HepG2 (cell line): ENCODE measurements around the gene TMOD2. TPM values are rescaled to one million over a fixed set of nuclear protein-coding genes. Genes with fewer than 3 reads are reported as not detected.

Experiments used
- ATAC-seq: fragments of 200-7000 bp; cut with Tn5 transposase; 3 replicates; pipeline ENCODE4 v1.9.1; 2020; ENCODE audit warnings: mild to moderate bottlenecking, moderate library complexity
- BruUV-seq: library from RNA; stranded (reverse); fragments of 400-500 nt; replicated peaks from 2 replicates; lab custom pipeline; 2021; lab: Mats Ljungman, UMichigan
- CTCF ChIA-PET: fragments of 300-600 bp; formaldehyde crosslinking; extraction: SDS; loops from one replicate; lab custom pipeline; 2021; ENCODE audit warnings: low total read pairs, inconsistent platforms, low intra/inter-chr PET ratio; lab: Yijun Ruan, JAX
- POLR2A ChIA-PET: fragments of 350-600 bp; sonication (Branson Sonifier 250); formaldehyde crosslinking; loops from one replicate; lab custom pipeline; 2020; ENCODE audit warnings: antibody characterized with exemption, inconsistent platforms; lab: Yijun Ruan, JAX
- DNase-seq: peaks from one replicate; pipeline ENCODE4 v3.0.0-alpha.2; 2015; ENCODE audit warnings: low spot score
- FAIRE-seq: peaks from 3 replicates; lab custom pipeline; 2011; peaks lifted over from hg19 to GRCh38; lab: Jason Lieb, UNC
- H2AFZ ChIP-seq: one replicate; pipeline ENCODE4 v1.6.1; 2011; ENCODE audit warnings: low read length, inconsistent platforms
- H3K27ac ChIP-seq: fragments of 300-600 bp; 3 replicates; pipeline ENCODE4 v1.8.0; 2011; ENCODE audit warnings: mixed run types, mild to moderate bottlenecking, mixed read lengths, low read length, inconsistent platforms; ENCODE audit not compliant: insufficient read depth; ENCODE audit errors: extremely low read length
- H3K27me3 ChIP-seq, 2 experiments: fragments of 200-600 bp in 1 of 2; 2 replicates in 1 of 2; 3 replicates in 1 of 2; pipeline versions ENCODE4 v1.6.0 to v1.8.0; 2011; ENCODE audit warnings: low read length in 2 of 2, mild to moderate bottlenecking in 2 of 2, moderate library complexity in 2 of 2, inconsistent platforms in 1 of 2; ENCODE audit not compliant: insufficient read depth in 2 of 2, control insufficient read depth in 1 of 2
- H3K36me3 ChIP-seq, 2 experiments: fragments of 200-600 bp in 1 of 2; replicated peaks in 1 of 2; 2 replicates in 1 of 2; 3 replicates in 1 of 2; pipeline versions ENCODE4 v1.5.1 to v1.8.0; 2011; ENCODE audit warnings: low read length in 2 of 2, inconsistent platforms in 1 of 2; ENCODE audit not compliant: insufficient read depth in 2 of 2, control insufficient read depth in 1 of 2
- H3K4me1 ChIP-seq: 2 replicates; pipeline ENCODE4 v1.5.1; 2012; ENCODE audit warnings: low read length, inconsistent platforms; ENCODE audit not compliant: insufficient read depth
- H3K4me2 ChIP-seq: 2 replicates; pipeline ENCODE4 v1.6.0; 2011; ENCODE audit warnings: low read depth, low read length, inconsistent platforms
- H3K4me3 ChIP-seq, 3 experiments: fragments of 200-600 bp in 1 of 3; sonication (generic), shearing (Covaris generic) in 1 of 3; replicated peaks in 1 of 3; 2 replicates each; pipeline ENCODE4 v1.5.1; 2011 to 2016; ENCODE audit warnings: low read length in 3 of 3, inconsistent platforms in 2 of 3, low read depth in 2 of 3, mild to moderate bottlenecking in 2 of 3, control low read depth in 1 of 3, mixed read lengths in 1 of 3; ENCODE audit not compliant: insufficient read depth in 1 of 3
- H3K79me2 ChIP-seq: one replicate; pipeline ENCODE4 v1.6.1; 2011; ENCODE audit warnings: low read length, inconsistent platforms; ENCODE audit not compliant: insufficient read depth
- H3K9ac ChIP-seq: 2 replicates; pipeline ENCODE4 v1.6.0; 2011; ENCODE audit warnings: mild to moderate bottlenecking, low read depth, low read length, inconsistent platforms; ENCODE audit not compliant: insufficient read depth
- H3K9me3 ChIP-seq: 2 replicates; pipeline ENCODE4 v1.5.1; 2012; ENCODE audit warnings: mild to moderate bottlenecking, low read length
- H4K20me1 ChIP-seq: 2 replicates; pipeline ENCODE4 v1.6.0; 2011; ENCODE audit warnings: inconsistent platforms, mild to moderate bottlenecking, low read length, moderate library complexity; ENCODE audit not compliant: insufficient read depth
- AGO2 ChIP-seq: fragments of 200-400 bp; formaldehyde crosslinking; optimal IDR thresholded peaks from 2 replicates; pipeline ENCODE3; 2017; ENCODE audit warnings: mild to moderate bottlenecking, low read depth, low read length, moderate library complexity
- DNMT1 ChIP-seq: sonication (generic); formaldehyde crosslinking; IDR thresholded peaks from 2 replicates; pipeline ENCODE4 v1.5.1; 2020; ENCODE audit warnings: mild to moderate bottlenecking, missing genetic modification reagents
- EEA1 ChIP-seq: sonication (generic); formaldehyde crosslinking; IDR thresholded peaks from 2 replicates; pipeline ENCODE4 v1.5.1; 2020; ENCODE audit warnings: mild to moderate bottlenecking, missing genetic modification reagents, borderline replicate concordance
- FOXC1 ChIP-seq: sonication (generic); formaldehyde crosslinking; IDR thresholded peaks from 2 replicates; pipeline ENCODE4 v1.8.0; 2022; ENCODE audit warnings: mild to moderate bottlenecking, missing genetic modification reagents, borderline replicate concordance
- HNRNPK ChIP-seq: fragments of 200-400 bp; formaldehyde crosslinking; IDR thresholded peaks from 2 replicates; pipeline ENCODE4 v1.6.1; 2018; ENCODE audit warnings: low read length, low read depth, moderate library complexity, mild to moderate bottlenecking; ENCODE audit not compliant: poor library complexity, severe bottlenecking
- KDM3A ChIP-seq: IDR thresholded peaks from 2 replicates; pipeline ENCODE4 v1.6.1; 2018; ENCODE audit warnings: low read depth, missing compliant biosample characterization
- MLLT10 ChIP-seq: sonication (generic); formaldehyde crosslinking; IDR thresholded peaks from 2 replicates; pipeline ENCODE4 v1.4.0; 2020; ENCODE audit warnings: missing genetic modification reagents
- XRCC5 ChIP-seq: fragments of 200-400 bp; formaldehyde crosslinking; optimal IDR thresholded peaks from 2 replicates; pipeline ENCODE3; 2017; ENCODE audit warnings: mild to moderate bottlenecking, low read length
- ZNF232 ChIP-seq: sonication (generic); formaldehyde crosslinking; IDR thresholded peaks from 2 replicates; pipeline ENCODE4 v1.4.0; 2020; ENCODE audit warnings: missing genetic modification reagents, borderline replicate concordance
- ZNF276 ChIP-seq: sonication (generic); formaldehyde crosslinking; IDR thresholded peaks from 2 replicates; pipeline ENCODE4 v1.4.0; 2020; ENCODE audit warnings: mild to moderate bottlenecking, low read depth, missing genetic modification reagents
- ZNF333 ChIP-seq: sonication (generic); formaldehyde crosslinking; IDR thresholded peaks from 2 replicates; pipeline ENCODE4 v1.4.0; 2020; ENCODE audit warnings: mild to moderate bottlenecking, missing genetic modification reagents, borderline replicate concordance
- ZNF33B ChIP-seq: sonication (generic); formaldehyde crosslinking; IDR thresholded peaks from 2 replicates; pipeline ENCODE4 v1.5.1; 2020; ENCODE audit warnings: mild to moderate bottlenecking, missing genetic modification reagents
- ZNF501 ChIP-seq: sonication (generic); formaldehyde crosslinking; IDR thresholded peaks from 2 replicates; pipeline ENCODE4 v1.5.1; 2020; ENCODE audit warnings: mild to moderate bottlenecking, moderate library complexity, missing genetic modification reagents
- ZNF614 ChIP-seq: IDR thresholded peaks from 2 replicates; pipeline ENCODE4 v1.6.1; 2018; ENCODE audit warnings: missing biosample characterization, missing genetic modification reagents, inconsistent platforms, borderline replicate concordance
- ZNF773 ChIP-seq: sonication (generic); formaldehyde crosslinking; IDR thresholded peaks from 2 replicates; pipeline ENCODE4 v1.4.0; 2020; ENCODE audit warnings: missing genetic modification reagents, borderline replicate concordance
- whole genome bisulfite sequencing: methylation state at CpG from one replicate; pipeline ENCODE4 v1.1.6; 2017; ENCODE audit warnings: low lambda C conversion rate; 5-methylcytosine and 5-hydroxymethylcytosine counted together
- in situ Hi-C: cut with HindIII; loops from 2 replicates; pipeline ENCODE4 v1.10.0; 2017; ENCODE audit warnings: low pct_unique_long_range_greater_than_20kb; ENCODE audit not compliant: extremely low pct_ligation_motif_present
- intact Hi-C: fragments of 100-400 bp; cut with micrococcal nuclease; formaldehyde crosslinking; loops from one replicate; pipeline ENCODE4 v1.10.0; 2022; ENCODE audit not compliant: unreplicated experiment
- polyA plus RNA-seq, 8 experiments: library from polyadenylated mRNA; depleted of rRNA in 3 of 8; stranded (reverse) in 7 of 8; unstranded in 1 of 8; fragments of >200 nt; fragmentation: Illumina TruSeq in 4 of 8; extraction: Trizol in 4 of 8; gene quantifications; 2 replicates each; pipeline versions ENCODE4 v1.2.1 to v1.2.3, GENCODE V29; 2011 to 2016; ENCODE audit warnings: low read depth in 4 of 8, missing spikeins in 1 of 8, mixed read lengths in 1 of 8; ENCODE audit not compliant: insufficient read depth in 1 of 8
- total RNA-seq, 5 experiments: library from RNA; depleted of rRNA; stranded (reverse); fragments of >200 nt; fragmentation: Illumina TruSeq; extraction: Trizol; gene quantifications; 2 replicates each; pipeline ENCODE4 v1.2.3, GENCODE V29; 2016; ENCODE audit warnings: low read depth in 1 of 5
- TF ChIP-seq, protein P1 (sequence below): IDR thresholded peaks from 2 replicates; pipeline ENCODE4 v1.6.1; 2016; ENCODE audit warnings: low read depth, control low read depth
- TF ChIP-seq, protein P2 (sequence below): sonication (generic); formaldehyde crosslinking; IDR thresholded peaks from 2 replicates; pipeline ENCODE4 v1.5.1; 2020; ENCODE audit warnings: missing genetic modification reagents, mild to moderate bottlenecking, borderline replicate concordance
- TF ChIP-seq, protein P3 (sequence below): sonication (generic); formaldehyde crosslinking; IDR thresholded peaks from 2 replicates; pipeline ENCODE4 v1.4.0; 2020; ENCODE audit warnings: missing genetic modification reagents

Gene TMOD2
- total and polyA plus RNA-seq, 2 of the 13 experiments (the other 11 are each of a cell fraction or from before 2014, with no cell fraction given): 0.01 to 0.02 TPM

DNA sequence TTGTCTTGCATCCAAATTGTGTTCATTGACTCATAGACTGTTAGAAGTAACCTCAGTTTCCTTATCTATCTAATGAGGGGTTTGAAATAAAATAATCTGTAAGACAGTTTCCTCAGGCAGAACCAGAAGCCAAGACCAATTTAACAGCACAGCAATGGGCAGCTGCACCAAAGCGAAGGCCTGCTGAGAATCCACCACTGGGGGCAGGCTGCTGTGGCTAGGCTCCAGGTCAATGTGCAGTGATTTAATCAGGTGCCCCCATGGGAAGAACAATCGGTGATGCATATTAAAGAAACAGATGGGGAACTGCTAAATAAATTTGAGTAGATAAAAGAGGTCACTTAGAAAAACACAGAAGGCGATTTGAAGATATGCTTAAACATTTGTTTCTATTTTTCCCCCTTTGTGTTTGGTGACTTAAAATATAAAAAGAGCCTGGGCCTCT is 50.0 kb downstream of the TMOD2 start (continued):
- TF ChIP-seq ZNF501 (CRISPR knock-in tag) (no peak), XRCC5 (peak; percentile 77), KDM3A (CRISPR knock-in tag) (no peak), AGO2 (no peak), ZNF276 (CRISPR knock-in tag) (no peak), ZNF614 (no peak)
- TF ChIP-seq, protein P1, sequence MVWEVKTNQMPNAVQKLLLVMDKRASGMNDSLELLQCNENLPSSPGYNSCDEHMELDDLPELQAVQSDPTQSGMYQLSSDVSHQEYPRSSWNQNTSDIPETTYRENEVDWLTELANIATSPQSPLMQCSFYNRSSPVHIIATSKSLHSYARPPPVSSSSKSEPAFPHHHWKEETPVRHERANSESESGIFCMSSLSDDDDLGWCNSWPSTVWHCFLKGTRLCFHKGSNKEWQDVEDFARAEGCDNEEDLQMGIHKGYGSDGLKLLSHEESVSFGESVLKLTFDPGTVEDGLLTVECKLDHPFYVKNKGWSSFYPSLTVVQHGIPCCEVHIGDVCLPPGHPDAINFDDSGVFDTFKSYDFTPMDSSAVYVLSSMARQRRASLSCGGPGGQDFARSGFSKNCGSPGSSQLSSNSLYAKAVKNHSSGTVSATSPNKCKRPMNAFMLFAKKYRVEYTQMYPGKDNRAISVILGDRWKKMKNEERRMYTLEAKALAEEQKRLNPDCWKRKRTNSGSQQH (CRISPR knock-in tag): no peak
- TF ChIP-seq, protein P2, sequence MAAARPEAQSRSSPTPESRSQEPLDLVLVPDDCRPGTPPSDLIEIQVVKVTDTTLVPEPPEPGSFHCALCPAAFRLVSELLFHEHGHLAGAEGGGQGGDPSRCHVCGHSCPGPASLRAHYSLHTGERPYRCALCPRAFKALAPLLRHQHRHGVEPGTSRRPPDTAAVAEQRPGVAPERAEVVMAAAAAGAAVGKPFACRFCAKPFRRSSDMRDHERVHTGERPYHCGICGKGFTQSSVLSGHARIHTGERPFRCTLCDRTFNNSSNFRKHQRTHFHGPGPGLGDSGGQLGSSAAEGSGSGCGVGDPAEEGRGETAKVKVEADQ (CRISPR knock-in tag): no peak

- intact Hi-C loops: no loop called here
- H3K27me3 ChIP-seq: 0 out of 5 replicates have a peak, but pooled peaks cover 0 to 7% of the 10 kb centered on the region in 2 experiments
- no peak overlapping the region for H3K4me3 ChIP-seq
- H2AFZ ChIP-seq: no peak overlapping the region
- ATAC-seq: no peak
- no peak overlapping the region for H3K27ac ChIP-seq
- no peak overlapping the region for H3K9ac ChIP-seq
- H3K4me1 ChIP-seq: no peaks in the 10 kb centered on the region
- POLR2A ChIA-PET: no interaction called here
- in situ Hi-C loops: no loop called here
- 44% methylated on average over 5 of the region's 5 CpGs for WGBS
- no peaks in the 10 kb centered on the region for H3K9me3 ChIP-seq
- H3K79me2 ChIP-seq: no peaks in the 10 kb centered on the region
- no peak for DNase-seq
- H3K36me3 ChIP-seq: no peaks in the 10 kb centered on the region
- CTCF ChIA-PET: no interaction called here
- no TSS peak for BruUV-seq
- no peak overlapping the region for H3K4me2 ChIP-seq
- no peaks in the 10 kb centered on the region for H4K20me1 ChIP-seq
- FAIRE-seq: no peak
- TF ChIP-seq DNMT1 (CRISPR knock-in tag) (no peak), MLLT10 (CRISPR knock-in tag) (no peak), FOXC1 (no peak), ZNF773 (CRISPR knock-in tag) (no peak), HNRNPK (no peak), ZNF33B (no peak), ZNF333 (no peak), ZNF232 (CRISPR knock-in tag) (no peak), EEA1 (CRISPR knock-in tag) (no peak)
- TF ChIP-seq, protein P3, sequence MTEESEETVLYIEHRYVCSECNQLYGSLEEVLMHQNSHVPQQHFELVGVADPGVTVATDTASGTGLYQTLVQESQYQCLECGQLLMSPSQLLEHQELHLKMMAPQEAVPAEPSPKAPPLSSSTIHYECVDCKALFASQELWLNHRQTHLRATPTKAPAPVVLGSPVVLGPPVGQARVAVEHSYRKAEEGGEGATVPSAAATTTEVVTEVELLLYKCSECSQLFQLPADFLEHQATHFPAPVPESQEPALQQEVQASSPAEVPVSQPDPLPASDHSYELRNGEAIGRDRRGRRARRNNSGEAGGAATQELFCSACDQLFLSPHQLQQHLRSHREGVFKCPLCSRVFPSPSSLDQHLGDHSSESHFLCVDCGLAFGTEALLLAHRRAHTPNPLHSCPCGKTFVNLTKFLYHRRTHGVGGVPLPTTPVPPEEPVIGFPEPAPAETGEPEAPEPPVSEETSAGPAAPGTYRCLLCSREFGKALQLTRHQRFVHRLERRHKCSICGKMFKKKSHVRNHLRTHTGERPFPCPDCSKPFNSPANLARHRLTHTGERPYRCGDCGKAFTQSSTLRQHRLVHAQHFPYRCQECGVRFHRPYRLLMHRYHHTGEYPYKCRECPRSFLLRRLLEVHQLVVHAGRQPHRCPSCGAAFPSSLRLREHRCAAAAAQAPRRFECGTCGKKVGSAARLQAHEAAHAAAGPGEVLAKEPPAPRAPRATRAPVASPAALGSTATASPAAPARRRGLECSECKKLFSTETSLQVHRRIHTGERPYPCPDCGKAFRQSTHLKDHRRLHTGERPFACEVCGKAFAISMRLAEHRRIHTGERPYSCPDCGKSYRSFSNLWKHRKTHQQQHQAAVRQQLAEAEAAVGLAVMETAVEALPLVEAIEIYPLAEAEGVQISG (CRISPR knock-in tag): no peak
Measured at GRCh38 chr15:51802593-51802992, 51.2 kb downstream of the TMOD2 start.
